Psoas muscle (tissue), 8 donors: ENCODE measurements around the gene STRADA. TPM values are rescaled to one million over a fixed set of nuclear protein-coding genes. Genes with fewer than 3 reads are reported as not detected.
"Not testable (repeated sequence)": the region's sequence is repeated elsewhere in the genome, so short reads cannot be mapped to it uniquely, and the experiment has no call there.

Source experiments
- ATAC-seq, 4 donors: fragments of 200-7000 bp; cut with Tn5 transposase; one replicate each; pipeline ENCODE4 v1.9.1; 2020; ENCODE audit warnings: moderate library complexity in 3 of 4, mild to moderate bottlenecking in 2 of 4
- DNase-seq, 2 donors: peaks; one replicate each; pipeline ENCODE4 v3.0.0-alpha.2; 2020
- H3K27ac ChIP-seq: fragments of 200-600 bp; one replicate; pipeline ENCODE4 v1.8.0; 2022
- H3K27me3 ChIP-seq, 3 donors: fragments of 200-600 bp in 1 of 3; one replicate each; pipeline versions ENCODE4 v1.6.1 to v1.8.0; 2013 to 2022; ENCODE audit warnings: low read length in 2 of 3, mild to moderate bottlenecking in 2 of 3, moderate library complexity in 1 of 3; ENCODE audit not compliant: insufficient read depth in 3 of 3
- H3K36me3 ChIP-seq, 2 donors: fragments of 200-600 bp in 1 of 2; one replicate each; pipeline versions ENCODE4 v1.6.1 to v1.8.0; 2013 to 2022; ENCODE audit warnings: low read depth in 1 of 2, mild to moderate bottlenecking in 1 of 2, moderate library complexity in 1 of 2; ENCODE audit not compliant: insufficient read depth in 1 of 2
- H3K4me1 ChIP-seq: fragments of 200-600 bp; one replicate; pipeline ENCODE4 v1.8.0; 2022
- H3K4me3 ChIP-seq: fragments of 200-600 bp; one replicate; pipeline ENCODE4 v1.8.0; 2022; ENCODE audit warnings: mild to moderate bottlenecking
- H3K9me3 ChIP-seq: fragments of 200-600 bp; one replicate; pipeline ENCODE4 v1.8.0; 2022
- CTCF ChIP-seq: fragments of 200-600 bp; IDR thresholded peaks from one replicate; pipeline ENCODE4 v1.8.0; 2022; ENCODE audit warnings: antibody characterized with exemption
- WGBS, 3 donors: extraction: QIAGEN DNeasy Blood & Tissue Kit; methylation state at CpG; one replicate each; pipeline versions ENCODE4 v1.1.6 to v1.1.7; 2013; 5-methylcytosine and 5-hydroxymethylcytosine counted together
- intact Hi-C, 2 donors: fragments of 100-400 bp; cut with DNase I; formaldehyde crosslinking; loops; one replicate each; pipeline versions ENCODE4 v1.11.0 to v1.14.2; 2022
- polyA plus RNA-seq, 3 donors: library from polyadenylated mRNA; stranded (reverse); fragments of 200-250 nt; gene quantifications; one replicate each; pipeline ENCODE4 v1.2.3, GENCODE V29; 2013
- total RNA-seq, 4 donors: library from RNA; stranded (reverse); fragmentation: NEBNext Ultra II Directional in 2 of 4; extraction: Animal tissue kit (Norgen Biotek cat#: 25700) in 2 of 4; gene quantifications; one replicate each; pipeline versions ENCODE4 v1.2.1 to v1.2.4, GENCODE V29; 2021 to 2023
- donor health status: healthy with polysubstance abuse.
- donor health status: DM: no; HTN: no; CAD: no; lungs with moderate emphysema.
- donor health status: Bipolar disorder and iron deficiency.
- donor health status: healthy.
- donor health status: DM: yes; HTN: yes; CAD: no.
- donor health status: DM: no; HTN: no; CAD: no.
- donor health status: DM: no; HTN: no; CAD: no.
- donor health status: DM: yes; HTN: yes; CAD: no.

The STRADA gene
- total and polyA plus RNA-seq, 7 donors, result 6.7 to 14.9 (median 9.5) TPM

- no peak for DNase-seq
- no peaks in the 10 kb centered on the region for H3K27me3 ChIP-seq
- intact Hi-C loops, result no loop called here
- H3K4me1 ChIP-seq, result peaks cover 6% of the 10 kb centered on the region
- H3K27ac ChIP-seq, result no peak overlapping the region
- no peak for TF ChIP-seq CTCF
- peaks cover 0 to 5% of the 10 kb centered on the region in 2 donors for H3K36me3 ChIP-seq
- H3K9me3 ChIP-seq, result no peaks in the 10 kb centered on the region
- WGBS, 3 donors, result 94 to 96% (median 96%) methylated on average over 8 of the region's 8 CpGs
- ATAC-seq, result no peak
- no peak overlapping the region for H3K4me3 ChIP-seq
These were observed 5.9 kb downstream of the STRADA start for GRCh38 chr17:63735691-63736090.

- no peaks in the 10 kb centered on the region for H3K4me1 ChIP-seq
- no peak for DNase-seq
- H3K9me3 ChIP-seq, result no peaks in the 10 kb centered on the region
- no peak for ATAC-seq
- H3K27me3 ChIP-seq, result no peaks in the 10 kb centered on the region
- H3K27ac ChIP-seq, result no peak overlapping the region
- peaks cover 0 to 65% of the 10 kb centered on the region in 2 donors for H3K36me3 ChIP-seq
- no peak for TF ChIP-seq CTCF
- intact Hi-C loops, result no loop called here
- H3K4me3 ChIP-seq, result no peak overlapping the region
- WGBS, 3 donors, result 65 to 81% (median 79%) methylated on average over 2 of the region's 2 CpGs
These were observed 19.2 kb downstream of the STRADA start for GRCh38 chr17:63722403-63722802.

DNA sequence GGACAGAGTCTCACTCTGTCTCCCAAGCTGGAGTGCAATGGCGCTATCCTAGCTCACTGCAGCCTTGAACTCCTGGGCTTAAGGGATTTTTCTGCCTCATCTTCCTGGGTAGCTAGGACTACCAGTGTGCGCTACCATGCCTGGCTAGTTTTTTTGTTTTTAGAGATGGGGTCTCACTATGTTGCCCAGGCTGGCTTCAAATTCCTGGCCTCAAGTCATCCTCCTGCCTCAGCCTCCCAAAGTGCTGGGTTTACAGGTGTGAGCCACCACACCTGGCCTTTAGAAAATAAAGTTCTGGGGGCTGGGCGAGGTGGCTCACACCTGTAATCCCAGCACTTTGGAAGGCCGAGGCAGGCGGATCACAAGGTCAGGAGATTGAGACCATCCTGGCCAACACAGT is 21.4 kb downstream of the STRADA start:
- H3K27me3 ChIP-seq, intact Hi-C loops: not testable (repeated sequence)
- peaks cover 0 to 43% of the 10 kb centered on the region in 2 donors for H3K36me3 ChIP-seq

GRCh38 chr17:63718988-63719387 is 22.6 kb downstream of the STRADA start:
- Histone ChIP-seq H3K4me3 (no peak overlapping the region), H3K4me1 (no peaks in the 10 kb centered on the region), H3K36me3 (peaks cover 0 to 34% of the 10 kb centered on the region in 2 donors), H3K27ac (no peak overlapping the region), H3K27me3 (no peaks in the 10 kb centered on the region), H3K9me3 (no peaks in the 10 kb centered on the region)
- DNase-seq, result no peak
- no peak for ATAC-seq
- intact Hi-C loops, result no loop called here
- WGBS, 3 donors, result 79 to 83% (median 81%) methylated on average over 5 of the region's 5 CpGs
- TF ChIP-seq CTCF, result no peak

More for the DNA sequence above, 21.4 kb downstream of the STRADA start:
- H3K4me1 ChIP-seq, H3K4me3 ChIP-seq, H3K27ac ChIP-seq, DNase-seq, H3K9me3 ChIP-seq, ATAC-seq: not testable (repeated sequence)
- WGBS, 3 donors, result 96 to 100% (median 97%) methylated on average over 5 of the region's 5 CpGs

- H3K27me3 ChIP-seq, result no peaks in the 10 kb centered on the region
- H3K27ac ChIP-seq, result no peak overlapping the region
- 82 to 88% (median 82%) methylated on average over 3 of the region's 3 CpGs for WGBS, 3 donors
- H3K9me3 ChIP-seq, result no peaks in the 10 kb centered on the region
- DNase-seq, result no peak
- peaks cover 0 to 36% of the 10 kb centered on the region in 2 donors for H3K36me3 ChIP-seq
- ATAC-seq, result no peak
- intact Hi-C loops, result no loop called here
- H3K4me3 ChIP-seq, result no peak overlapping the region
- H3K4me1 ChIP-seq, result no peaks in the 10 kb centered on the region
- no peak for TF ChIP-seq CTCF
These were observed 25.2 kb downstream of the STRADA start for GRCh38 chr17:63716426-63716825.
